WI38 (cell line): ENCODE data around the gene B3GAT3.

ENCODE experiments used
- H3K4me3 ChIP-seq: 2 replicates; pipeline ENCODE4 v1.5.1; 2011; ENCODE audit warnings: low read depth, mild to moderate bottlenecking, control low read depth, low read length
- TF ChIP-seq, protein P1 (sequence below): IDR thresholded peaks from 2 replicates; pipeline ENCODE4 v1.5.1; 2012; ENCODE audit warnings: low read depth, mild to moderate bottlenecking, control low read depth, low read length

B3GAT3 gene

DNA sequence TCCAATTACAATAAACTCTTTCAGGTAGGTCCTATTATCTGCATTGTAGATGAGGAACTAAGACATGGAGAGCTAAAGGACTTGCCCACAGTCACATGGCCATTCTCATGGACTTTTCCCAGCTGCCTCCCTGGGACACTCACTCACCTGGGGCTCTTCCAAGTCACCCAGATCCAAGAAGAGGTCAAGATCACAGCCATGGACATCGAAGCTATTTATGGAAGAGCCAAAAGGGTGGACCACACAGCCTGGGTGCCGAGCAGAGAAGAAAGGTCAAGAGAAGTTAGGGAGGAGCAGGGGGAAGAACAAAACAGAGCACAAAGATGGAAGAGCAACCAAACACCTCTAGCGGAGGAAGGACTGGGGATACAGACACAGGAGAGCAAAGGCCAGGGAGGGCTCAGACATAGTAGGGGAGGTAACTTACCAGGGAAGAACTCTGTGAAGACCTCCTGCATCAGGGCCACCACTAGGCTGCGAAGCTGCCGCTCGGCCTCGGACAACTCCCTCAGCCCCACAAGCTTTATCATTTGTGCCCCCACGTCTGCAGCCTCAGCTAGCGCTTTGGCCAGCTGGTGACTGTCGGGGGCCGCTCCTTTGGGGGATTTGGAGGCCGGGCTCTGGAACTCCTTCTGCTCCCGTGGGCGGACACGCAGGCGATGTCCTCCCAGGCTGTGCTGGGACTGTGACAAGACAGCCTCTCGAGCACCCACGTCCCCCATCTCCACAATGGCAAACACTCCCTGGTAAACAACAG, 40.6 kb downstream of the B3GAT3 start:
- TF ChIP-seq, protein P1, sequence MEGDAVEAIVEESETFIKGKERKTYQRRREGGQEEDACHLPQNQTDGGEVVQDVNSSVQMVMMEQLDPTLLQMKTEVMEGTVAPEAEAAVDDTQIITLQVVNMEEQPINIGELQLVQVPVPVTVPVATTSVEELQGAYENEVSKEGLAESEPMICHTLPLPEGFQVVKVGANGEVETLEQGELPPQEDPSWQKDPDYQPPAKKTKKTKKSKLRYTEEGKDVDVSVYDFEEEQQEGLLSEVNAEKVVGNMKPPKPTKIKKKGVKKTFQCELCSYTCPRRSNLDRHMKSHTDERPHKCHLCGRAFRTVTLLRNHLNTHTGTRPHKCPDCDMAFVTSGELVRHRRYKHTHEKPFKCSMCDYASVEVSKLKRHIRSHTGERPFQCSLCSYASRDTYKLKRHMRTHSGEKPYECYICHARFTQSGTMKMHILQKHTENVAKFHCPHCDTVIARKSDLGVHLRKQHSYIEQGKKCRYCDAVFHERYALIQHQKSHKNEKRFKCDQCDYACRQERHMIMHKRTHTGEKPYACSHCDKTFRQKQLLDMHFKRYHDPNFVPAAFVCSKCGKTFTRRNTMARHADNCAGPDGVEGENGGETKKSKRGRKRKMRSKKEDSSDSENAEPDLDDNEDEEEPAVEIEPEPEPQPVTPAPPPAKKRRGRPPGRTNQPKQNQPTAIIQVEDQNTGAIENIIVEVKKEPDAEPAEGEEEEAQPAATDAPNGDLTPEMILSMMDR, result no peak

DNA sequence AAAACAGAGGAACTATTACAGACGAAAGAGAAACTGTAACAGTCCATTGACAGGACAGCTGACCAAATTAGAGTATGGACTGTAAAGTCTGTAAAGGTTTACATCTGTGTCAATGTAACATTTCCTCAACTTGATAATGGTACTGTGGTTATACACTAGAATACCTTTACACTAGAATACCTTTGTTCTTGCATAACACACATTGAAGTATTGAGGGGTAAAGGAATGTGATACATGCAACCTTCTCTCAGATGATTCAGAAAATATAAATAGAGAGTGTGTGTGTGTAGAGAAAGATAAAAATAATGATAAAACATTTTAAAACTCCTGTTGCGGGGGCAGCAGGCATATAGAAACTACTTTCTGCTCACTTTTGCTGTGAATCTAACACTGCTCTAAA, 42.5 kb downstream of the B3GAT3 start:
- TF ChIP-seq, protein P1, result no peak
- H3K4me3 ChIP-seq, result no peak overlapping the region

More for the DNA sequence above, 40.6 kb downstream of the B3GAT3 start:
- no peak overlapping the region for H3K4me3 ChIP-seq

DNA sequence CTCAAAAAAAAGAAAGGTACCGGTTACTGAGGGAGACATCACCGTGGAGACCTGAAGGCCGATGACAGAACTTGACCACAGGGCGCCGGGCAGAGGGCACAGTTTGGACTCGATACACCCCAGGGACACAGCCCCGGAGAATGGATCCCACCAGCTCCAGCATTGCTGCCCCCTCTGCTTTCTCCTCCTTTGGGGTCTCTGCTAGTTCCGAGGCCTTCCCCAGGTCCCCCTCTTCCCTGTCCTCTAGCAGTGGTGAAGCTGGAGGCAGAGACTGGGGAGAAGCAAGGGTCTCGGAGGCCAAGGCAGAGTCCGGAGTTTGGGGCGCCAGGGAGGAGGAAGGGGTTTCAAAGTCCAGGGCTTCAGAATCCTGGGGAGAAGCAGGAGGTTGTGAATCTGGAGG, 43.2 kb downstream of the B3GAT3 start:
- TF ChIP-seq, protein P1, result no peak
- no peak overlapping the region for H3K4me3 ChIP-seq

DNA sequence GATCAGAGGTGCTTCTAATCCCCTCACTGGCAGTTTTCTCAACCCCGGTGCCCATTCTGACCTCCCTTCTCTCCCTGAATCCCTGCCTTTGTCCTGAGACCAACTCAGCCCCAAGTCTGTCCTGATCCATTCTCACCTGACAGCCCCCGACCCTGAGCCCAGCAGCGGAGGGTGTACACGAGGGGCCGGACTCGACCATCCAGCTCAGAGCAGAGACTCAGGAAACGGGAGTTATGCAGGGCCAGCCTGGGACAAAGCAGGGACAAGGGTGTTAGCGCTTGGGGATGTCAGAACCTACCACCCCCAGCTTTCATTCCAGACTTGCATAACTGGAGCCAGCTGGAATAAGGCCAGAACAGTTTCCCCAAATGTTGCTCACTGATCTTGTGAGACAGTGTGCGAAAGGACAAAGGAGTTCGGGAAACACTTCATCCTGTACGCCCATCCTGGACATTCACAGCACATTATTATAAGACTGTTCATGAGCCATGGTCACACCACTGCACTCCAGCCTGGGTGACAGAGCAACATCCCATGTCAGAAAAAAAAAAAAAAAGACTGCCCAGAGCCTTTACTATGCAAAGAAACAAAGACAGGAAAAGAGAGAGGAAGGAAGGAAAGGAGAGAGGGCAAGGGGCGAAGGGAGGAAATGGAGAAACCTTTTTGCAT, 44.6 kb downstream of the B3GAT3 start:
- TF ChIP-seq, protein P1, result no peak
- H3K4me3 ChIP-seq, result no peak overlapping the region

DNA sequence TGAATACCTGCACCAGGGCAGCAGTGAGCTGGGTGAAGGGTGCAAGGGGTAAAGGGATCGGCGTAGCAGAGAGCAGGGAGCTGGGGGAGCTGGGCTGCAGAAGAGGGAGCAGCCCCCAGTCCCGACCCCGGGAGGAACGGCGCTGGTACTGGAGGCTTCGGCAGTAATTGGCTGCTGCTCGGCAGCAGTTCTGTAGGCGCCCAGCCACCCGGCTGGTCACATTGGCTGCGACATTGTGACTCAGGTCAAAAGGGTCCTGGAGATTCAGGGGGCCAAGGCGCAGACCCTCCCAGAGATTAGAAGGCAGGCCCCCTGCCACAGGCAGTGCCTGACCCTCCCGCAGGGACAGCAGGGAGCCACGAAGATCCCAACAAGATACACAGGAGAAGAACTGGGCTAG, 45.9 kb downstream of the B3GAT3 start:
- TF ChIP-seq, protein P1, result no peak
- H3K4me3 ChIP-seq, result no peak overlapping the region

DNA sequence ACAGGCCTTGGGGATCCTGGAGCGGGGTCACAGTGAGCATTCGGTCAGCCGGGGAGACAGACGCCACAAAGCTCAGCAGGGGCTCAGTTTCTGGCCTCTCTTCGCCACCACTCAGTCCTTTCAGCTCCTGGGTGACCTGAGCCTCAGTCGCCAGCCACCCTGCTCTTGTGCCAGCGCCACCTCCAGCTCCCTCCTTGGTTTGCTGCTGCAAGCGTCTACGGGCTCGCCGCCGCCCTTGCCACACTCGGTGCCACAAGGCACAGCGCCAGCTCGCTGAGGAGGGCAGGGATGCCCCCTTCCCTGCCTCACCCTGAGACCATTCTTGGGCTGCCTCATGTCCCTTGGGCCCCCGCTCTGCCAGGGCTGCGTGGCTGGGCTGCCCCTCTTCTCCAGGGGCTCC, 46.6 kb downstream of the B3GAT3 start:
- TF ChIP-seq, protein P1, result no peak

DNA sequence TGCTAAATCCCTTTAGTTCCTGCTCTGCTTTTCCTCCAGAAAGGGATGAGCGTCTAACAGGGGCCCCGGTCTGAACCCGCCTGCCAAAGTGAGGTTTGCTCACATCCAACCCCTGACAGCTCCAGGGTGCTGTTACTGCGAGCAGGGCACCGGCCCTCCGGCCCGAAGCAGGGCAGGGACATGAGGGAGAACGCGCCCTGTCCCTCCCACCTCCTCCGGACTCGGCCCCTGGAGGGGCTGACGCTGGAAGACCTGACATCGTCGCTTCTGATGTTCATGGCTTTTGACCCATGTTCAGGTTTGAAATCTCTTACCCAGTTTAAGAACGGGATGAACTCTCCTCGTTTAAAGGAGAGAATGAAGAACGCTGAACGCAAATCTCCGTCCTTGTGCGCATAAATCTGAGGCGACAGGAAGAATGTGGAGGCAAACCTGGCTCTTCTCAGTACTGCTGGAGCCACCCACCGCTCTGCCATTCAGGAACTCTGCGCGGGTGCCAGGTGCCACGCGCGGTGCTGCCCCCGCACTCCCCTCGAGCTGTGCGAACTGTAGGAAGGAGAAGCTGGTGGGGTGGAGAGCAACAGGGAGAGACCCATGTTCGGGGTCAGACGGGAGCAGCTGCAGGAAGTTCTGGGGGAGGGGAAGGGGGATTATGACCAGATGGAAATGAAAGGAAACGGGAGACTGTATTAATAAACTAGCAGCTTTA, 47.3 kb downstream of the B3GAT3 start:
- TF ChIP-seq, protein P1, result no peak
- peak overlapping the region; percentile 100 for H3K4me3 ChIP-seq

More for the DNA sequence above, 46.6 kb downstream of the B3GAT3 start:
- peak overlapping the region; percentile 100 for H3K4me3 ChIP-seq
